Astrocyte (in vitro differentiated cells and primary cell): Measurements from ENCODE around the gene RGS17. TPM values are rescaled to one million over a fixed set of nuclear protein-coding genes. Genes with fewer than 3 reads are reported as not detected.

Source experiments
- DNase-seq: peaks from one replicate; pipeline ENCODE4 v3.0.0-alpha.2; 2010; ENCODE audit warnings: low read depth
- FAIRE-seq: peaks from 2 replicates; lab custom pipeline; 2011; peaks lifted over from hg19 to GRCh38; lab: Jason Lieb, UNC
- H2AFZ ChIP-seq: 2 replicates; pipeline ENCODE4 v1.6.0; 2012; ENCODE audit warnings: low read depth, low read length, inconsistent platforms
- H3K27ac ChIP-seq: 2 replicates; pipeline ENCODE4 v1.5.1; 2011; ENCODE audit warnings: low read depth, low read length, inconsistent platforms
- H3K27me3 ChIP-seq: 2 replicates; pipeline ENCODE4 v1.6.0; 2011; ENCODE audit warnings: low read length, inconsistent platforms; ENCODE audit not compliant: insufficient read depth
- H3K36me3 ChIP-seq: 2 replicates; pipeline ENCODE4 v1.5.1; 2011; ENCODE audit warnings: low read length, inconsistent platforms; ENCODE audit not compliant: insufficient read depth
- H3K4me1 ChIP-seq: 2 replicates; pipeline ENCODE4 v1.5.1; 2011; ENCODE audit warnings: low read length, inconsistent platforms; ENCODE audit not compliant: insufficient read depth
- H3K4me2 ChIP-seq: 2 replicates; pipeline ENCODE4 v1.6.0; 2012; ENCODE audit warnings: low read length, inconsistent platforms
- H3K4me3 ChIP-seq: 2 replicates; pipeline ENCODE4 v1.5.1; 2011; ENCODE audit warnings: low read depth, mild to moderate bottlenecking, low read length, inconsistent platforms; ENCODE audit not compliant: insufficient read depth
- H3K79me2 ChIP-seq: 2 replicates; pipeline ENCODE4 v1.6.0; 2012; ENCODE audit warnings: mild to moderate bottlenecking, low read length, inconsistent platforms; ENCODE audit not compliant: insufficient read depth
- H3K9ac ChIP-seq: 2 replicates; pipeline ENCODE4 v1.6.0; 2012; ENCODE audit warnings: mild to moderate bottlenecking, low read length, inconsistent platforms
- H3K9me3 ChIP-seq: 2 replicates; pipeline ENCODE4 v1.5.1; 2012; ENCODE audit warnings: low read depth, mild to moderate bottlenecking, low read length, inconsistent platforms; ENCODE audit not compliant: insufficient read depth
- H4K20me1 ChIP-seq: 2 replicates; pipeline ENCODE4 v1.6.0; 2012; ENCODE audit warnings: low read length, inconsistent platforms; ENCODE audit not compliant: insufficient read depth
- H3K27ac Mint-ChIP-seq: one replicate; pipeline ENCODE4 v1.8.0; 2021; ENCODE audit warnings: mild to moderate bottlenecking, mixed read lengths; ENCODE audit not compliant: unreplicated experiment
- H3K27me3 Mint-ChIP-seq: one replicate; pipeline ENCODE4 v1.8.0; 2021; ENCODE audit warnings: low read depth, mixed read lengths; ENCODE audit not compliant: unreplicated experiment
- H3K36me3 Mint-ChIP-seq: one replicate; pipeline ENCODE4 v1.8.0; 2021; ENCODE audit warnings: low read depth, mixed read lengths; ENCODE audit not compliant: unreplicated experiment
- H3K4me1 Mint-ChIP-seq: one replicate; pipeline ENCODE4 v1.8.0; 2021; ENCODE audit warnings: low read depth, mixed read lengths; ENCODE audit not compliant: unreplicated experiment
- H3K4me3 Mint-ChIP-seq: one replicate; pipeline ENCODE4 v1.8.0; 2021; ENCODE audit warnings: mild to moderate bottlenecking, moderate library complexity, mixed read lengths; ENCODE audit not compliant: unreplicated experiment
- H3K9me3 Mint-ChIP-seq: one replicate; pipeline ENCODE4 v1.8.0; 2021; ENCODE audit warnings: mild to moderate bottlenecking, mixed read lengths; ENCODE audit not compliant: unreplicated experiment
- EZH2 ChIP-seq: IDR thresholded peaks from 2 replicates; pipeline ENCODE4 v1.6.1; 2012; ENCODE audit warnings: mild to moderate bottlenecking, low read length, inconsistent platforms; ENCODE audit not compliant: insufficient read depth
- total RNA-seq: library from RNA; stranded (reverse); gene quantifications from 2 replicates; pipeline ENCODE4 v1.2.1, GENCODE V29; 2021
- TF ChIP-seq, protein P1 (sequence below): IDR thresholded peaks from 2 replicates; pipeline ENCODE4 v1.5.1; 2011; ENCODE audit warnings: low read depth, mild to moderate bottlenecking, inconsistent platforms, low read length, moderate library complexity; ENCODE audit not compliant: insufficient read depth

Gene RGS17
- total RNA-seq, 1 donor from 2014 or later, result 3.4 TPM

DNA sequence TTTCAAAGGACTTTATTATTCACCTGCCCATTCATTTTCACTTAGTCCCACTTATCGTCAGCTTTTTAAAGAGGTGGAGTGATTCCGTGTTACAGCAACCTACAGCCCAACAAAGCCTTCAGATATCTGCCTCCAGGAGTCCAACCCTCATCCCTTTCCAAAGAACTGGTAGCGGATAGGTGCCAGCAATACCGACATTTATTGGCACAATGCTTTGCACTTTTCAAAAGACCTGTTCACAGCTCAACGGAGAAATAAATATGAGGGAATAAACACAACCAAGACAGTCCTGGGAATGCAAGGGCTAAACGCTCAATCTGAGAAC, 127.8 kb downstream of the RGS17 start:
- no peaks in the 10 kb centered on the region for H3K27me3 Mint-ChIP-seq
- H3K36me3 Mint-ChIP-seq, result peaks cover 2% of the 10 kb centered on the region
- peaks cover 30% of the 10 kb centered on the region for H4K20me1 ChIP-seq
- no peaks in the 10 kb centered on the region for H3K9me3 ChIP-seq
- H3K27me3 ChIP-seq, result no peaks in the 10 kb centered on the region
- peaks cover 52% of the 10 kb centered on the region for H3K79me2 ChIP-seq
- H3K4me3 ChIP-seq, result peak overlapping the region; percentile 94
- peak overlapping the region; percentile 95 for H3K9ac ChIP-seq
- peaks cover 18% of the 10 kb centered on the region for H3K4me1 ChIP-seq
- no peaks in the 10 kb centered on the region for H3K9me3 Mint-ChIP-seq
- no peaks in the 10 kb centered on the region for H3K36me3 ChIP-seq
- H3K27ac Mint-ChIP-seq, result peak overlapping the region; percentile 72
- FAIRE-seq (no peak), DNase-seq (no peak)
- H3K4me3 Mint-ChIP-seq, result peak overlapping the region; percentile 91
- H3K4me2 ChIP-seq, result peak overlapping the region; percentile 91
- H2AFZ ChIP-seq, result peak overlapping the region; percentile 89
- H3K4me1 Mint-ChIP-seq, result peaks cover 17% of the 10 kb centered on the region
- H3K27ac ChIP-seq, result peak overlapping the region; percentile 89
- no peak for TF ChIP-seq EZH2
- TF ChIP-seq, protein P1, sequence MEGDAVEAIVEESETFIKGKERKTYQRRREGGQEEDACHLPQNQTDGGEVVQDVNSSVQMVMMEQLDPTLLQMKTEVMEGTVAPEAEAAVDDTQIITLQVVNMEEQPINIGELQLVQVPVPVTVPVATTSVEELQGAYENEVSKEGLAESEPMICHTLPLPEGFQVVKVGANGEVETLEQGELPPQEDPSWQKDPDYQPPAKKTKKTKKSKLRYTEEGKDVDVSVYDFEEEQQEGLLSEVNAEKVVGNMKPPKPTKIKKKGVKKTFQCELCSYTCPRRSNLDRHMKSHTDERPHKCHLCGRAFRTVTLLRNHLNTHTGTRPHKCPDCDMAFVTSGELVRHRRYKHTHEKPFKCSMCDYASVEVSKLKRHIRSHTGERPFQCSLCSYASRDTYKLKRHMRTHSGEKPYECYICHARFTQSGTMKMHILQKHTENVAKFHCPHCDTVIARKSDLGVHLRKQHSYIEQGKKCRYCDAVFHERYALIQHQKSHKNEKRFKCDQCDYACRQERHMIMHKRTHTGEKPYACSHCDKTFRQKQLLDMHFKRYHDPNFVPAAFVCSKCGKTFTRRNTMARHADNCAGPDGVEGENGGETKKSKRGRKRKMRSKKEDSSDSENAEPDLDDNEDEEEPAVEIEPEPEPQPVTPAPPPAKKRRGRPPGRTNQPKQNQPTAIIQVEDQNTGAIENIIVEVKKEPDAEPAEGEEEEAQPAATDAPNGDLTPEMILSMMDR, result no peak

GRCh38 chr6:153002613-153003365, 128.3 kb downstream of the RGS17 start, which contains the start of gene MTRF1L:
MTRF1L (minus strand) TSS chr6:153002709; CDS start chr6:153002685, 24 bp downstream.
- H3K4me1 ChIP-seq, result peaks cover 18% of the 10 kb centered on the region
- DNase-seq (peak; percentile 96), FAIRE-seq (peak; percentile 72)
- peak within 1 kb of the TSS; percentile 91 for H3K4me3 Mint-ChIP-seq
- peak within 1 kb of the TSS; percentile 89 for H2AFZ ChIP-seq
- H3K4me2 ChIP-seq, result peak within 1 kb of the TSS; percentile 91
- H3K9ac ChIP-seq, result peak within 1 kb of the TSS; percentile 95
- no peaks in the 10 kb centered on the region for H3K27me3 ChIP-seq
- no peaks in the 10 kb centered on the region for H3K27me3 Mint-ChIP-seq
- peak within 1 kb of the TSS; percentile 89 for H3K27ac ChIP-seq
- peak within 1 kb of the TSS; percentile 94 for H3K4me3 ChIP-seq
- H3K9me3 Mint-ChIP-seq, result no peaks in the 10 kb centered on the region
- peaks cover 57% of the 10 kb centered on the region for H3K79me2 ChIP-seq
- no peaks in the 10 kb centered on the region for H3K36me3 ChIP-seq
- H3K4me1 Mint-ChIP-seq, result peaks cover 17% of the 10 kb centered on the region
- H3K36me3 Mint-ChIP-seq, result peaks cover 2% of the 10 kb centered on the region
- TF ChIP-seq EZH2, result no peak
- TF ChIP-seq, protein P1, result no peak
- H3K27ac Mint-ChIP-seq, result peak within 1 kb of the TSS; percentile 72
- H3K9me3 ChIP-seq, result no peaks in the 10 kb centered on the region
- peaks cover 30% of the 10 kb centered on the region for H4K20me1 ChIP-seq
